GM18508 (cell line): Measurements from ENCODE around the gene CLDN17.

Experiments used
- ATAC-seq: cut with Tn5 transposase; IDR thresholded peaks from one replicate; pipeline ENCODE4 v1.9.1; 2021; ENCODE audit warnings: moderate number of reproducible peaks; ENCODE audit not compliant: insufficient read depth, unreplicated experiment

CLDN17 gene, protein sequence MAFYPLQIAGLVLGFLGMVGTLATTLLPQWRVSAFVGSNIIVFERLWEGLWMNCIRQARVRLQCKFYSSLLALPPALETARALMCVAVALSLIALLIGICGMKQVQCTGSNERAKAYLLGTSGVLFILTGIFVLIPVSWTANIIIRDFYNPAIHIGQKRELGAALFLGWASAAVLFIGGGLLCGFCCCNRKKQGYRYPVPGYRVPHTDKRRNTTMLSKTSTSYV

DNA sequence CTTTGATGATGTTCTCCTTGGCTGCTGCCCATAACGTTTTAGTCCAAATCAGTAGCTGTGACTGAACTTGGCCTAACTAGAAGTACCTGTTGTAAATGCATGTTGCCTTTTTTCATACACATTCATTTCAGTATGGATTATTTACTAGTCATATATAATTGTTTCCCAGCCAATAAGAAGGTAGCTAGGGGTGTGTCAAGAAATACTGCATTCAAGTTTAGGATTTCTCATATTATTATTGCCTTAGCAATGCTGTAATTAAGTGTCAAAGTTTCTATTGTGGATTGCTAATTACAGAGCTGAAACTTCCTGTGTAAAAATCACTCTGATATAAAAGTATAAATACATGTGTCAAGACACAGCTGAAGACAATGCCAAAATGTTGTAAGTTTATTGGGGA is at the start of gene CLDN17:
Gene CLDN17, minus strand, starts transcription at position 101 of the 400 bp plus-strand sequence. CDS start 188 bp downstream, outside the sequence.
- ATAC-seq, result no peak

DNA sequence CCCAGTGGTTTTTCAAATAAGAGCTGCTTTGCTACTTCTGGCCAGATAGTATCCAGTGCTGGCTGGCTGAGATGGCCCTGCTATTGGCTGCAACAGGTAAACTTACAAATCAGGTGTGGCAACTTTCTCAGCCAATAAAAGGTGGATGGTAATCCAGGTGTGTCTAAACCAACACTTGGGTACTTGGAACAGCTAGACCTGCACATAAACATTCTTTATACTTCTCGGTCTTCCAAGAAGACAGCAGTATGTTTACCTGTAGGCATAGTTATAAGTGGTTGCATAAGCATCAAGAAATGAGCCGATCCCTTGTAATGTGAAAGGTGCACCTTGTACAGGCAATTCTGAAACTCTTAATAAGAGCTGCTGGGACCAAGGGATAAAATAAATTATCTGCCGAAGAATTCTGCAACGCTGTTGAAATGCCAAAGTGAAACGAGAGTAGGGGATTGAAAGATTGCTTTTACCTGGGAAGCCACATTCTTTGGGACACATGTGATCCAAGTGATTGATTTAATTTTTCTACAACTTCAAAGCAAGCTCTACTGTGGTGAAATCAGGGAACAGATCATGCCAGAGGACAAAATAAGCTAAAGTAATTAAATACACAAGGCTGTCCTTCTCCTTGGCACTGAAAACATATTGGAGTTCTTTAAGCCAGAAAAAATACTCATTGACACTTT is 49.6 kb upstream of the CLDN17 start, which contains the start of gene CLDN8:
Gene CLDN8, minus strand, starts transcription at position 57 of the 683 bp plus-strand sequence. CDS start 172 bp downstream, outside the sequence.
- ATAC-seq, result no peak

DNA sequence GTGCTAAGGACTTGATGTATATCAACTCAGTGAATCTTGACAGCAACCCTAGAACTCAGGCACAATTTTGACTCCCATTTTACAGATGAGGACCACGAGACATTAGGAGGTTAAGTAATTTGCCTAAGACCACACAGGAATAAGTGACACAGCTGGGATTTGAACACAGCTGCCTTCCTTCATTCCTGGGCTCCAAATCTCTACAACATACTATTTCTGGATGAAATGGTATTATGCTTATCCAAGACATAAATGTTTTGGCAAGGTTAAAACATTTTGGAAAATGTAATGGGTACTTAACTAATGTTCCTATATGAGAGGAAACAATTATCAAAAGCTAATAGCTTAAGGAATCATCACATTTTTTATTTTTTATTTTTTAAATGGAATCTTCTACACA is 44.5 kb upstream of the CLDN17 start:
- ATAC-seq, result no peak

DNA sequence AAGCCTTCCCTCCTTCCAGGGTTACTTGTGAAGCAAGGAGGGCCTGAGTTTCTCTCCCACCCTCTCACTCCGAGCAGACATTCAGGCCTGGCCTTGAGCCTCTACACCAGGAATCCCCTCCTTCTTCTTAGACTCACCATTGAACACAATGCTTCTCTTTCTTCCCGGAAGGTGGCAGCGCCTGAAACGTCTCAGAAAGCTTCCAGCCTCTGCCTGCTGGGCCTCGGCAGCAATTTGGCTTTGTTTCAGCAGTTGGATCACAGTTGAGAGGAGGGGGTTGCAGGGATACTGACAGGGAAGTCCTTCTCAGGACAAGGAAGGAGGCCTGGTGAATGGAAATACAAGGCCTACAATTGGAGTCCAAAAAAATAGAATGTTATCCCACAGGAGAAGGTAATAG is 43.0 kb upstream of the CLDN17 start:
- no peak for ATAC-seq

DNA sequence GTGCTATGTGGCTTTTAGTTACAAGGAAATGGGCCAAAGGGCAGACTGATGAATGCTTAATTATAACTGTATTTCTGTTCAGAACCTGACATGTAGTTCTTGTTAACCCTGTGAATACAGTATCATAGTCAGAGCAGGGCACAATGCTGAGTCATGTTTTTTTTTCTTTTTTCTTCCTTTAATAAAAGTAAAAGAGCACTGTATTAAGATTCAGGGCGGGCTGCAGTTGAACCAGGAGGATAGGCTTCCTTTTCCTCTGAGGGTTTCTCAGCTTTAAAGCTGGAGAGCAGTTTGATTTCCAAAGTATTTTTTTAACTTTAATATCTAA is 40.6 kb upstream of the CLDN17 start:
- no peak for ATAC-seq

DNA sequence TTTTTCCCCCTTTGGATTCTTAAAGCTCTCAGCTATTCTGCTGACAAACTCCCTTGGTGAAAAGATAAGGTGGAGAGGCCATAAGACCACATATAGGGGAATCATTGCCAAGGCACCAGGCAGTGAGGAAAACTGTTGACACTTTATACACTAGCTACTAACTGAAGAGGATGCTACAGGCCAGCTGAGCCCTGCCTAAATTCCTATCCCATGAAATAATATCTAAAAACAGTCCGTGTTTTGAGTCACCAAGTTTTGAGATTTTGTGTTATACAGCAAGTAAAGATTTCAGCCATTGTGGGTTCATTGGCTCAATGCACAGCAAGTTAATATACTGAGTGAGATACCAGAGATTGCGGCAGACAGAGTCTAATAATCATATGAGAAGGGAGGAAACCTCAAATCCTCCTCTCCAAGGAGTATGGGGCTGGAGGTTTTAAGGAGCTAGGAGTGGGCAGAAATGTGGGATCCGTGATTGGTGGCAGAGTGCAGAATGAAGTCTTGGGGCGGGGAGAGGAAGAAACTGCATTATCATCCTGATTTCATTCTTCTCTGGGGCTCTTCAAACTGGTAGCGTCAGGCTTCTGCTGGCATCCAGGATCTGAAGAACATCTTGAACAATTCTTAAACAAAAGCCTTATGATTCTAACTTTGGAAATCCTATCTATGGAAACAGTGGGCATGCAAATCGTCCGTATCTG is 40.1 kb upstream of the CLDN17 start:
- ATAC-seq, result no peak

DNA sequence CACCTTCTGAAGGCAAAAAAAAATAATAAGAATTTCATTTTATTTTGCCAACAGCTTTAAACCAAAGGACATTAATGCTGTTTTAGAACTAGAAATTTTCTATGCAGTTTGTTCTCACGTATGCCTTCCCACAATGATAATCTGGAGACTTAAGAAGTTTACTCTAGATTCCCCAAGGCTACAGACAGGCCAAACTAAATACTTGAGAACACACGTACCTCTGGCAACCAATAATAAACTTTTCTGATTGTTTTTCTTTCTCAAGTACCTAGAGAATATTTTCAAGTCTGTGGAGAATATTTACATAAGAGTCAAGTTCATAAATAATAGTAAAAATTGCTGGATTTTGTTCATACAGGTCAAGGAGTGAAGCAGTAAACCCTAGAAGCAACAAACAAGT is 33.4 kb upstream of the CLDN17 start:
- ATAC-seq, result no peak

DNA sequence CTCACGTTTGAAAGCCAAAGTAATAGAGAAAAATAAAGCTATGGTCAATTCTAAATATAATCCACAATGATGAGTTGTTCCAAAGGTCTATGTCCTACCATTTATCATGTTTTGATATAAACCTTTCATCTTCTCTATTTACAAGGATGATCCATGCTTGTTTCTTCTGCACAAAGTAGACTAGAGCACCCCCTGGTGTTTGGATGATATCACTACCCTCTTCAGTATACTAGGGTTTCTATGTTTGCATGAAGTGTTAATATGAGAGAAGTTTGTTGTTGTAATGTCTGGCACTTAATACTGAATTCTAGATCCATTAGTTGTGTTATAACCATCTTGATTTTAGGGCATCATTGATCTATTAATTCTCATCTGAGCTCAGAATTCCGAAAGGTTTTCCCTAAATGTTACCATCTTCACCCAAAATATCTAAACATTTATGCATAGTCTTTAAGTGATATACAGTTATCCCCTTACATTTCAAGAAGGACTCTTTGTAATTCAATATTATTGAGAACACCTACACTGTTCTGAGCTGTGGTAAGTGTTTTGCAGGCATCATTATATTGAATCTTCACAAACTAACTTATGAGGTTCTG is 28.2 kb upstream of the CLDN17 start:
- ATAC-seq, result no peak

DNA sequence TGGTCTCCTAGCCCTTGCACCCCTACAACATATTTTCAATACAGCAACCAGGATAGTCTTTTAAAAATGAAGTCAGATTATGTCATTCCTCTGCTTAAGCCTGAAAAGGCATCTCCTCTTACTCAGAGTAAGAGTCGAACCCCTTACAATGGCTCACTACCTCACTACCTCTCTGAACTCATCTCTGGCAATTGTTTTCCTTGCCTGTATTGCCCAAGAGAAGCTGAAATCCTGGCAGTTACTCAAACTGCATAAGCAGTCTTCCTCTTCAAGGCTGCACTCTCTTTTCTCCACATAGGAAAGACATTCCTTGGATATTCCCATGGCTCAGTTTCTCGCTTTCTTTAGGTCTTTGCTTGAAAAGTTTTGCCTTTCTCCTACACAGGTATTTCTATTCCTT is 26.6 kb upstream of the CLDN17 start:
- ATAC-seq, result no peak

DNA sequence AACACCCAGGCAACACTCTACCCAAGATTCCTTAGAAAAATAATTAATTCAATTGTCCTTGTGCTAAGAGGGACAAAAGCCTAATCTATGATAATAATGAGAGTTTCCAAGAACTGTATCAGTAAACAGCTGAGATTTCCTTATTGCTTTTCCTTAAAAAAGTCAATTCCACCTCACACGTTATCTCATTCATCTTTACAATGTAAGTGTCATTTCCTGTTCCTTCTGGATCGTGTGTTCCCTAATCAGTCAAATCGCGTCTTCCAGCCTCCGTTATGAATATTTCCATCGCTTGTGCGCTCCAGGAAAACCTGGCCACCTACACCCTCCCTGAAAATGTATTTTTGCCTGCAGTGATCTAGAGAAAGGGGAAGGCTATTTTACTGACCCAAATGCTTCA is 23.9 kb upstream of the CLDN17 start:
- no peak for ATAC-seq

DNA sequence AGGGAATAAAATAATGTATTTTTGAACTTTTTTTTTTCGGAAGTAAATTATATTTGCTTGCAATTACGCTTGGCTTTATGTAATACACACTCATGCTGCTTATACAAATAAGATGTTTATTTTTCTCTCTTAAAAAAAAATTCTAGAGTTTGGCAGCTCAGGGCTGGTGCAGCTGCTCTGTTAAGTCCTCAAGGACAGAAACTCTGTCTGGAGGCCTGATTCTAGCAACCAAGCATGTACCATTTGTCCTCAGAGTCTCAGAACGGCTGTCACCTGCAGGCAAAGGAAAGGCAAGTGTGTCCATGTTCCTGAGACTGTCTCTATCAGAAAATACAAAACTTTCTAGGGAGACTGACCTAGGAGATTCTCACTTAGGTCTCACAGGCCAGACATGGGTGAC is 23.2 kb upstream of the CLDN17 start:
- no peak for ATAC-seq

DNA sequence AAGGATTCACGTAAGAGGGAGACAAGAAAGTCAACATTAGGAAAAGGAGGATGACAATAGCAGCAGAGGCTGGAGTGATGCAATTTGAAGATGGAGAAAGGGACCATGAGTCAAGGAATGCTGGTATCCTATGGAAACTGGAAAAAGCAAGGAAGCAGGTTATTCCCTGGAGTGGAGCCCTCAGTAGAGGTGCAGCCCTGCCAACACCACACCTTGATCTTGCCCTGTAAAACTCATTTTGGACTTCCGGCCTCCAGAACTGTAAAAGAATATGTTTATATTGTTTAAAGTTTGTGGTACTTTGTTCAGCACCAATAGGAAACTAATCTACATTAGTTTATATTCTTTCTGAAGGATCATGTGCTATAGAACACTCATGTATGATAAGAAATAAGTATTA is 19.6 kb upstream of the CLDN17 start:
- no peak for ATAC-seq

DNA sequence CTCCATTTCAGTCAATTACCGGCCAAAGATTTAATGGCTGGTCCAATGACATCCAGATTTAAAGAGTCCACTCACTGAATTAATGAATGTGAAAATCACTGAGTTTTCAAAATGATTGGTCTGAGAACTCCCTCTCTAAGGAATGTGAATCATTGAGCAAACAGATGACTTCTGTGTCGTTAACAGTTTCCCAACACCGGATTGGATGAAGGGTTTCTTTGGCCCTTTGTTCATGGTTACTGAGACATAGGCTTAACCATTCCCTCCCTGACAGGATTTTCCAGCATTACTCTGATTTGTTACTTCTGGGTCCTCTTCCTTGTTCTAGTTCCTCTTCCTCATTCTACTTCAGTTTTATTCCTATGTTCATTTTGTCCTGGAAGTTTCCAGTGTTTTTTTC is 1.5 kb upstream of the CLDN17 start:
- no peak for ATAC-seq

DNA sequence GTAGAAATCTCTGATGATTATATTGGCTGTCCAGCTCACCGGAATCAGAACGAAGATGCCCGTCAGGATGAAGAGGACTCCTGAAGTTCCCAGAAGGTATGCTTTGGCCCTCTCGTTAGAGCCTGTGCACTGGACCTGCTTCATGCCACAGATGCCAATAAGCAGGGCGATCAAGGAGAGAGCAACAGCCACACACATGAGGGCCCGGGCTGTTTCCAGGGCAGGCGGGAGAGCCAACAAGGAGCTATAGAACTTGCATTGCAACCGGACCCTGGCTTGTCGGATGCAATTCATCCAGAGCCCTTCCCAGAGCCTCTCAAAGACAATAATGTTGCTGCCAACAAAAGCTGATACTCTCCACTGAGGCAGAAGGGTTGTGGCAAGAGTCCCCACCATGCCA is 434 bp downstream of the CLDN17 start:
- no peak for ATAC-seq

DNA sequence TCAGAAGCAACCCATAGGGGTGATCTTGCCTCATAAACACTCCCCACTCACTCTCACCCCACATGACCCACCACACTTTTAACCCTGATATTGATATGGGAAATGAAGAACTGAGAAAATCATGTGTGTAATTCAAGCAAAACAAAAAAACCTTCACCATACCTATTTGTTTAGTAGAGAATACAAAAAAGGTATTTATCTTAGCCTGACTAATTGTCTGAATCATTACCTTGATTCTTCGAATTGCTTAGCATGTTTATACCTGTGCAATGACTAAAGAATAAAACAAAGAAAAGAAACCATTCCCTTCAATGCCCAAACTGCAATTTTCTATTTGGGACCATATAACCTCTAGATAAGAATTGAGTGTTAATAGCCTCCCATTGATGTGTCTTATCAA is 1.8 kb downstream of the CLDN17 start:
- ATAC-seq, result no peak

DNA sequence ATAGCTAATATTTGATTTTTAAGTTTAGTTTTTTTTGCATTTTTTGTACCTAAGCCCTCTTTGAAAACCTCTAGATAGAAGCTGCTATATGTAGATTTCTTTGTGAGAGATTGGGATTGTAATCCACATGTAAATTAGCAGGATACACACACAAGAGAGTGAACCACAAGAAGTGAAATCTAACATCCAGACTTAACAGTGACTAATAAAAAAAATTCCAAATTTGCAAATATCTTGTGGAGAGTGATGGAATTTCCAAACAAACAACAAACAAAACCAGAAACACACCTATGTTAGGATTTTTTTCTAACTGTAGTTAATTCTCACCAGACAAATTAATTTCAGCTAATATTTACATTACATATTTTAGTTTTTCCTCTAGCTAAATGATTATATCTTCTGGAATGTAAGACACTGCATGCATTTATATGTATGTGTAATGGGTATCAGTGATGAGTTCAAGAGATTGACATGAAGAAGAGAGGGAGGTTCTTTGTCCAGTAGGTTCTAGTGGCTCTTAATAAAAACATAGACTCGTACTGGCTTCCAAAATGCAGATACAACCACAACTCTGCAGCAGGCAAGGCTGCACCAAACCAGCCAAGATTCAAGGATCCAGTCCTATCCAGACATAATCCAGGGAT is 12.8 kb downstream of the CLDN17 start:
- no peak for ATAC-seq

DNA sequence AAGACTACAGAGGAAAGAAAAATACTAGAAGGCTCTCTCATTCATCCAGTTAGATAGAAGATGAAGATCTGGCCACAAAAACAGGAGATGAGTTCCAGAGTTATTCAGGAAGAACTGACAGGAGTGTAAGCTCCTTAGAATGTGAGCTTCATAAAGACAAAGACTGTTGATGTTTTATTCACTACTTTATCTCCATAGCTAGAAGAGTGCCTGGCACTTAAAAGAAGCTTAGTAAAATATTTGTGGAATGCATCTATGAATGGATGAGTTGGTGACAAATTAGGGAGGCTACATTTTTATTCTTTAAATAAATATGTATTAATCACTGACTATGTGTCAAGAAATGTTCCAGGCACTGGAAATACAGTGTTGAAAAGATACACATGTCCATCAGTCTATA is 13.8 kb downstream of the CLDN17 start:
- ATAC-seq, result no peak

DNA sequence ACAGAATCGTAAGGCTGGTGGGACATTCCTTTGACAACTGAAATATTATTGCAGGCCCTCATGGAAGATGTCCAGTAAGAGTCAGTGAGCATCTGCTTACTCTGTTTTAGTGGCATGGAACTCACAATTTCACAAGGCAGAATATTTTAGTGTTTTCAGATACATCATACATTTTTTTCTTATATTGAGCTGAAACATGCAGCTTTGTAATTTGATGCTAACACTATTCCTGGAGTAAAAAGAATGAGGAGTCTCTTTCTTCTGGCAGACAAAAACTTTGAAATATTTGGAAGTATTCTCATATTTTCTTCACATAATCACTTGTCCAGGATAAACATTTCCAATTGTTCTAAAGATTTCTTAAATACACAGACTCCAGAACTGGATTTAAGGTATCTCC is 17.7 kb downstream of the CLDN17 start:
- no peak for ATAC-seq

DNA sequence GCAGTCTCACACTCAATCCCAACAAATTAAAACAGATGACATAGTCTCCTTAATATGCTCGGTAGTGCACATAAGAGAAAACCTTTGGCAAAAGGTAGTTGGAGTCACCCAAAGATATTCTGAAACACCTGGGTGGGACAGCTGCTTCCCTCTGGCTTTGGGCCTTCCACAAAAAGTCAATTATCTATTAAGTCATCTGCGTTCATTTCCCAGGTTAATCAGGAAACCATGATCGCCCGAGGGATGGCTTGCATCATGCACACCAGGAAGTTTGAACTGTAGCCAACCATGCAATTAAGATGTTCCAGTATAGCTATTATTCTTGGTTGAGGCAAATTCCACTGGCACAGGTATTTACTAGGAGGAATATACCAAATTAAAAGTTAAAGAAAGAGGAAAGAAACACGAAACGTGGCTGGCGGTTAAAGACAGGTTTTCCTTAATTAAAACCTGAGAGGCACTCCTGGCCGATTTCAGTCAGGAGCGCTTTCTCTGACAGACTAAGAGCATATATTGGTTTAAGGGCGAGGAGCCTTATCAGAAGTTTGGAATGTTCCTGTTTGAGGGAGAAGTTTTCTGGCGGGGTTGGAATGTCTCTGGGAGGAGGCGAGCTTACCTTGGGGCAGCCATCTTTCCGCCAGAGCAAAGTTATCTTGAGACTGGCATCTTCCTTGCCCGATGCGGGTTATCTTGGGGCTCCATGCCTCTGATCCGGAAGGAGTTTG is 19.9 kb downstream of the CLDN17 start:
- no peak for ATAC-seq

DNA sequence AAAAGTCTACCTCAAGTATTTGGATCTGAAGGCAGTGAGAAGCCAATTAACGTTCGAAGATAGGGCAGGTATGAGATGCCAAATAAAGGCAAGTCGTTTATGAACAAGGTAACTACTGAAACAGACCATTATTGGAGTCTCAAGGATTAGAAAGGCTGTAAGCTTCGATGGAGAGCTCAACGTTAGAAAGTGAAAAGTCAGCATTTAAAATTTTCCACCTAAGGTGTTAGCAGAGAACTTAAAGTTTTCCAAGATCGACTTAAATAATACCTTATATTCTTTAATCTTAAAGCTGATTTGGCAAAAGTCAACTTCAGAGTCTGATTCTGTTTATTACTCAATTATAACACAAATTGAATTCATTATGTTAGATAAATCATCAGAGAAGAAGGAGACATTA is 28.1 kb downstream of the CLDN17 start:
- no peak for ATAC-seq
